Esophagus muscularis mucosa (tissue), 4 donors: ENCODE results near the gene MRPL48. TPM values are rescaled to one million over a fixed set of nuclear protein-coding genes. Genes with fewer than 3 reads are reported as not detected.
A peak's percentile ranks its signal among the peaks of the same experiment; 100 is the strongest.
"Not testable (repeated sequence)": the region's sequence is repeated elsewhere in the genome, so short reads cannot be mapped to it uniquely, and the experiment has no call there.

Experiments used
- DNase-seq: peaks from one replicate; pipeline ENCODE4 v3.0.0-alpha.2; 2017; ENCODE audit errors: extremely low spot score
- H3K27ac ChIP-seq, 4 donors: fragments of 200-600 bp; sonication (generic); replicated peaks in 1 of 4; 1 replicate in 3 of 4; 2 replicates in 1 of 4; pipeline ENCODE4 v1.5.1; 2016 to 2019; ENCODE audit warnings: mild to moderate bottlenecking in 1 of 4
- H3K27me3 ChIP-seq, 4 donors: fragments of 200-600 bp; sonication (generic); one replicate each; pipeline versions ENCODE4 v1.5.1 to v1.6.0; 2016 to 2019
- H3K36me3 ChIP-seq, 4 donors: fragments of 200-600 bp; sonication (generic); one replicate each; pipeline ENCODE4 v1.5.1; 2016 to 2019
- H3K4me1 ChIP-seq, 4 donors: fragments of 200-600 bp; sonication (generic); one replicate each; pipeline ENCODE4 v1.5.1; 2016 to 2019
- H3K4me3 ChIP-seq, 4 donors: fragments of 200-600 bp; sonication (generic); 1 replicate in 2 of 4; 2 replicates in 2 of 4; pipeline ENCODE4 v1.5.1; 2016 to 2019; ENCODE audit warnings: mild to moderate bottlenecking in 4 of 4, moderate library complexity in 1 of 4
- H3K9me3 ChIP-seq, 4 donors: fragments of 200-600 bp; sonication (generic); 1 replicate in 3 of 4; 2 replicates in 1 of 4; pipeline ENCODE4 v1.5.1; 2016 to 2019
- CTCF ChIP-seq, 3 experiments: fragments of 200-600 bp in 2 of 3; fragments of 450-650 bp in 1 of 3; sonication (generic) in 2 of 3; IDR thresholded peaks; one replicate each; pipeline ENCODE4 v1.5.1; 2017 to 2019; ENCODE audit warnings: antibody characterized with exemption in 3 of 3, mild to moderate bottlenecking in 2 of 3, moderate library complexity in 1 of 3
- EP300 ChIP-seq: sonication (generic); formaldehyde crosslinking; IDR thresholded peaks from one replicate; pipeline ENCODE4 v1.6.1; 2017; ENCODE audit warnings: antibody characterized with exemption
- POLR2A ChIP-seq: fragments of 450-650 bp; IDR thresholded peaks from one replicate; pipeline ENCODE4 v1.6.1; 2017; ENCODE audit warnings: antibody characterized with exemption, moderate library complexity, mild to moderate bottlenecking, low read depth
- POLR2AphosphoS5 ChIP-seq, 2 donors: sonication (generic); formaldehyde crosslinking; IDR thresholded peaks; one replicate each; pipeline ENCODE4 v1.6.1; 2017; ENCODE audit warnings: antibody characterized with exemption in 2 of 2
- WGBS: methylation state at CpG from one replicate; pipeline ENCODE4 v1.1.5; 2018; 5-methylcytosine and 5-hydroxymethylcytosine counted together
- intact Hi-C: fragments of 100-400 bp; cut with DNase I; formaldehyde crosslinking; loops from one replicate; pipeline ENCODE4 v1.15.1; 2023
- total RNA-seq, 4 donors: library from RNA; depleted of rRNA; stranded (reverse); fragments of >200 nt; gene quantifications; one replicate each; pipeline versions ENCODE4 v1.1.0 to v1.2.1, GENCODE V29; 2016

MRPL48 gene
- total RNA-seq, 4 donors from 2014 or later = 8.9 to 18.4 (median 11.5) TPM

- intact Hi-C loops = no loop called here
- no peak for TF ChIP-seq POLR2A
- TF ChIP-seq EP300 = no peak
- TF ChIP-seq CTCF (IDR thresholded peaks at IDR 0.05) = no peak
- no peak for TF ChIP-seq POLR2AphosphoS5 (IDR thresholded peaks at IDR 0.05)
- 93% methylated on average over 5 of the region's 5 CpGs for WGBS
Observed at GRCh38 chr11:73783483-73784020, 4.1 kb upstream of the MRPL48 start.

GRCh38 chr11:73784080-73784634 lies 3.5 kb upstream of the MRPL48 start:
- TF ChIP-seq CTCF (IDR thresholded peaks at IDR 0.05) = no peak
- Histone ChIP-seq H3K27ac (no peak overlapping the region), H3K27me3 (no peaks in the 10 kb centered on the region), H3K36me3 (no peaks in the 10 kb centered on the region), H3K4me3 (no peak overlapping the region), H3K4me1 (peaks cover 16 to 25% (median 22%) of the 10 kb centered on the region in 4 donors), H3K9me3 (no peaks in the 10 kb centered on the region)
- WGBS = 76% methylated on average over 6 of the region's 6 CpGs
- intact Hi-C loops = no loop called here
- DNase-seq = no peak

More at GRCh38 chr11:73783483-73784020, 4.1 kb upstream of the MRPL48 start:
- Histone ChIP-seq H3K36me3 (no peaks in the 10 kb centered on the region), H3K4me3 (no peak overlapping the region), H3K4me1 (peaks cover 11 to 19% (median 16%) of the 10 kb centered on the region in 4 donors), H3K27me3 (no peaks in the 10 kb centered on the region), H3K9me3 (no peaks in the 10 kb centered on the region), H3K27ac (no peak overlapping the region)
- no peak for DNase-seq

- intact Hi-C loops = loop anchor here (5.0 kb wide), 1 partner anchor 93 kb away; the partner anchor contains the start of genes COA4 and PAAF1
- Histone ChIP-seq H3K4me3 (no peak overlapping the region), H3K27ac (no peak overlapping the region), H3K27me3 (no peaks in the 10 kb centered on the region), H3K4me1 (peaks cover 16 to 27% (median 23%) of the 10 kb centered on the region in 4 donors), H3K9me3 (no peaks in the 10 kb centered on the region), H3K36me3 (no peaks in the 10 kb centered on the region)
- 91% methylated on average over 1 of the region's 1 CpG for WGBS
- no peak for DNase-seq
- TF ChIP-seq POLR2AphosphoS5 (IDR thresholded peaks at IDR 0.05) = no peak
- TF ChIP-seq POLR2A = no peak
- no peak for TF ChIP-seq EP300
- no peak for TF ChIP-seq CTCF (IDR thresholded peaks at IDR 0.05)
Observed at GRCh38 chr11:73784734-73785133, 2.9 kb upstream of the MRPL48 start.

GRCh38 chr11:73785467-73785866 lies 2.2 kb upstream of the MRPL48 start:
- intact Hi-C loops = loop anchor here (5.0 kb wide), 1 partner anchor 92 kb away; the partner anchor contains the start of genes COA4 and PAAF1
- H3K27ac ChIP-seq = not testable (repeated sequence)

GRCh38 chr11:73787051-73787642 lies 527 bp upstream of the MRPL48 start:
- peak overlapping the region; percentile 67 to 97 (median 72) for H3K4me3 ChIP-seq
- H3K27me3 ChIP-seq = no peaks in the 10 kb centered on the region
- H3K36me3 ChIP-seq = peaks cover 0 to 7% (median 0%) of the 10 kb centered on the region in 4 donors
- intact Hi-C loops = loop anchor here (5.0 kb wide), 1 partner anchor 90 kb away; the partner anchor contains the start of genes COA4 and PAAF1
- DNase-seq = no peak
- WGBS = 54% methylated on average over 17 of the region's 17 CpGs
- no peaks in the 10 kb centered on the region for H3K9me3 ChIP-seq
- TF ChIP-seq EP300 (no peak), CTCF (IDR thresholded peaks at IDR 0.05) (no peak), POLR2AphosphoS5 (IDR thresholded peaks at IDR 0.05) (no peak), POLR2A (no peak)
- H3K27ac ChIP-seq = peak overlapping the region; percentile 72 to 90 (median 88)
- peaks cover 11 to 22% (median 18%) of the 10 kb centered on the region in 4 donors for H3K4me1 ChIP-seq

More at GRCh38 chr11:73785467-73785866, 2.2 kb upstream of the MRPL48 start:
- H3K4me3 ChIP-seq, H3K27me3 ChIP-seq, H3K9me3 ChIP-seq, H3K36me3 ChIP-seq, DNase-seq: not testable (repeated sequence)
- H3K4me1 ChIP-seq = peaks cover 11 to 22% (median 18%) of the 10 kb centered on the region in 4 donors
